ENCODE results near the gene GDI1. TPM values are rescaled to one million over a fixed set of nuclear protein-coding genes. Genes with fewer than 3 reads are reported as not detected.

GDI1 gene
- total and polyA plus RNA-seq, 9 of the 15 experiments (the other 6 are each of a cell fraction or from before 2014, with no cell fraction given), result 0.97 to 82.6 (median 37.5) TPM

- peak overlapping the region; percentile 67 for H3K27ac ChIP-seq (ENCODE audit: extremely low read depth, low read depth, low read length)
- H2AFZ ChIP-seq (ENCODE audit: low read depth, low read length), result no peak overlapping the region
- peak overlapping the region; percentile 61 to 84; a peak in 3 of 4 replicates for H3K9ac ChIP-seq (ENCODE audit: insufficient read depth in 1 of 2, low read depth in 2 of 2, low read length in 2 of 2)
- no TSS peak for BruUV-seq (replicated peaks)
- H3K4me2 ChIP-seq (ENCODE audit: insufficient read depth, low read length), result peak overlapping the region; percentile 80
- ATAC-seq (peak; percentile 40), FAIRE-seq (peak; percentile 80), DNase-seq (ENCODE audit: extremely low read depth in 1 of 4, low spot score in 3 of 4) (peak in 2 of 4 experiments; percentile 37 to 67)
- 0 out of 2 replicates have a peak overlapping the region, but pooled peaks have one; percentile 18 for H3K4me3 ChIP-seq
- peaks cover 35% of the 10 kb centered on the region for H3K79me2 ChIP-seq (ENCODE audit: control insufficient read depth, insufficient read depth, low read length)
- intact Hi-C loops (cut with micrococcal nuclease), result loop anchor here (2.0 kb wide), 1 partner anchor 54 kb away; no protein-coding TSS in a partner anchor
- peaks cover 27 to 55% of the 10 kb centered on the region in 2 experiments; a peak in 4 of 5 replicates for H3K4me1 ChIP-seq (replicated peaks in 1 of 2; ENCODE audit: control insufficient read depth in 2 of 2, insufficient read depth in 2 of 2, low read length in 2 of 2)
- no peaks in the 10 kb centered on the region for H4K20me1 ChIP-seq (replicated peaks; ENCODE audit: control insufficient read depth, insufficient read depth, low read length)
- ChIA-PET POLR2A (interaction anchor here (0.6 to 1.4 kb wide), 4 partner anchors 10 to 31 kb away, joined by 3 to 6 read pairs (median 3); no protein-coding TSS in a partner anchor), CTCF (ENCODE audit: low intra/inter-chr PET ratio) (no interaction called here)
- in situ Hi-C loops (cut with MboI), result no loop called here
- H3K9me1 ChIP-seq (ENCODE audit: control insufficient read depth, insufficient read depth, low read length), result no peaks in the 10 kb centered on the region
- peaks cover 51% of the 10 kb centered on the region; the same call in 2 of the 3 replicates for H3K36me3 ChIP-seq (ENCODE audit: control insufficient read depth, insufficient read depth, low read length)
- no peaks in the 10 kb centered on the region for H3K9me3 ChIP-seq (replicated peaks; ENCODE audit: control insufficient read depth, insufficient read depth, low read depth, low read length)
- H3K27me3 ChIP-seq (ENCODE audit: control insufficient read depth in 2 of 2, insufficient read depth in 2 of 2, low read length in 2 of 2), result no peaks in the 10 kb centered on the region
- 4% methylated on average over 6 of the region's 6 CpGs for WGBS (ENCODE audit: insufficient coverage, low coverage, missing lambda C conversion rate)
- TF ChIP-seq JUND (IDR thresholded peaks at IDR 0.05; ENCODE audit: borderline replicate concordance, low read depth, low read length) (peak; percentile 7; the same call in 1 of the 2 replicates), JUND (tag; IDR thresholded peaks at IDR 0.05; ENCODE audit: borderline replicate concordance, low read depth, low read length) (no peak), PKNOX1 (IDR thresholded peaks at IDR 0.05) (peak; percentile 50; the same call in 1 of the 2 replicates), MNT (conservative IDR thresholded peaks at IDR 0.05) (0 out of 4 replicates have a peak, but pooled peaks of 1 of the 2 experiments have one; percentile 18), MBD1 (CRISPR knock-in tag; IDR thresholded peaks at IDR 0.05) (no peak), ELF4 (CRISPR knock-in tag; IDR thresholded peaks at IDR 0.05) (no peak), ATF7 (IDR thresholded peaks at IDR 0.05) (peak; percentile 46; the same call in 1 of the 2 replicates), E2F3 (CRISPR knock-in tag; IDR thresholded peaks at IDR 0.05) (no peak), MEIS2 (IDR thresholded peaks at IDR 0.05; ENCODE audit: partially characterized antibody) (peak; percentile 68)
- TF ChIP-seq, protein P1, sequence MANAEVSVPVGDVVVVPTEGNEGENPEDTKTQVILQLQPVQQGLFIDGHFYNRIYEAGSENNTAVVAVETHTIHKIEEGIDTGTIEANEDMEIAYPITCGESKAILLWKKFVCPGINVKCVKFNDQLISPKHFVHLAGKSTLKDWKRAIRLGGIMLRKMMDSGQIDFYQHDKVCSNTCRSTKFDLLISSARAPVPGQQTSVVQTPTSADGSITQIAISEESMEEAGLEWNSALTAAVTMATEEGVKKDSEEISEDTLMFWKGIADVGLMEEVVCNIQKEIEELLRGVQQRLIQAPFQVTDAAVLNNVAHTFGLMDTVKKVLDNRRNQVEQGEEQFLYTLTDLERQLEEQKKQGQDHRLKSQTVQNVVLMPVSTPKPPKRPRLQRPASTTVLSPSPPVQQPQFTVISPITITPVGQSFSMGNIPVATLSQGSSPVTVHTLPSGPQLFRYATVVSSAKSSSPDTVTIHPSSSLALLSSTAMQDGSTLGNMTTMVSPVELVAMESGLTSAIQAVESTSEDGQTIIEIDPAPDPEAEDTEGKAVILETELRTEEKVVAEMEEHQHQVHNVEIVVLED (CRISPR knock-in tag; IDR thresholded peaks at IDR 0.05), result no peak
- TF ChIP-seq, protein P2, sequence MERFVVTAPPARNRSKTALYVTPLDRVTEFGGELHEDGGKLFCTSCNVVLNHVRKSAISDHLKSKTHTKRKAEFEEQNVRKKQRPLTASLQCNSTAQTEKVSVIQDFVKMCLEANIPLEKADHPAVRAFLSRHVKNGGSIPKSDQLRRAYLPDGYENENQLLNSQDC (CRISPR knock-in tag; IDR thresholded peaks at IDR 0.05), result no peak
- TF ChIP-seq, protein P3, sequence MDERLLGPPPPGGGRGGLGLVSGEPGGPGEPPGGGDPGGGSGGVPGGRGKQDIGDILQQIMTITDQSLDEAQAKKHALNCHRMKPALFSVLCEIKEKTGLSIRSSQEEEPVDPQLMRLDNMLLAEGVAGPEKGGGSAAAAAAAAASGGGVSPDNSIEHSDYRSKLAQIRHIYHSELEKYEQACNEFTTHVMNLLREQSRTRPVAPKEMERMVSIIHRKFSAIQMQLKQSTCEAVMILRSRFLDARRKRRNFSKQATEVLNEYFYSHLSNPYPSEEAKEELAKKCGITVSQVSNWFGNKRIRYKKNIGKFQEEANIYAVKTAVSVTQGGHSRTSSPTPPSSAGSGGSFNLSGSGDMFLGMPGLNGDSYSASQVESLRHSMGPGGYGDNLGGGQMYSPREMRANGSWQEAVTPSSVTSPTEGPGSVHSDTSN (CRISPR knock-in tag; IDR thresholded peaks at IDR 0.05; ENCODE audit: low read depth), result no peak
- TF ChIP-seq, protein P3 (tag; conservative IDR thresholded peaks at IDR 0.05; ENCODE audit: low read depth), result 0 out of 2 replicates have a peak, but pooled peaks have one; percentile 27
These were observed 6.5 kb upstream of the GDI1 start for GRCh38 chrX:154430479-154430878.
